KOPT-K1 (cell line): Measurements from ENCODE around the gene TRAF4.
A peak's percentile ranks its signal among the peaks of the same experiment; 100 is the strongest.

ENCODE experiments used
- H3K27ac ChIP-seq: fragments of 200-600 bp; sonication (generic); 2 replicates; pipeline ENCODE4 v1.5.1; 2016; ENCODE audit warnings: antibody characterized with exemption, mild to moderate bottlenecking, low read depth, low read length; ENCODE audit not compliant: poor library complexity, severe bottlenecking
- H3K36me3 ChIP-seq: fragments of 200-600 bp; sonication (generic); 2 replicates; pipeline ENCODE4 v1.5.1; 2017; ENCODE audit warnings: antibody characterized with exemption, mild to moderate bottlenecking, low read length, moderate library complexity; ENCODE audit not compliant: insufficient read depth
- H3K9me3 ChIP-seq: fragments of 200-600 bp; sonication (generic); 2 replicates; pipeline ENCODE4 v1.5.1; 2017; ENCODE audit warnings: antibody characterized with exemption, low read length, mild to moderate bottlenecking; ENCODE audit not compliant: insufficient read depth, poor library complexity, severe bottlenecking

TRAF4 gene, protein sequence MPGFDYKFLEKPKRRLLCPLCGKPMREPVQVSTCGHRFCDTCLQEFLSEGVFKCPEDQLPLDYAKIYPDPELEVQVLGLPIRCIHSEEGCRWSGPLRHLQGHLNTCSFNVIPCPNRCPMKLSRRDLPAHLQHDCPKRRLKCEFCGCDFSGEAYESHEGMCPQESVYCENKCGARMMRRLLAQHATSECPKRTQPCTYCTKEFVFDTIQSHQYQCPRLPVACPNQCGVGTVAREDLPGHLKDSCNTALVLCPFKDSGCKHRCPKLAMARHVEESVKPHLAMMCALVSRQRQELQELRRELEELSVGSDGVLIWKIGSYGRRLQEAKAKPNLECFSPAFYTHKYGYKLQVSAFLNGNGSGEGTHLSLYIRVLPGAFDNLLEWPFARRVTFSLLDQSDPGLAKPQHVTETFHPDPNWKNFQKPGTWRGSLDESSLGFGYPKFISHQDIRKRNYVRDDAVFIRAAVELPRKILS

DNA sequence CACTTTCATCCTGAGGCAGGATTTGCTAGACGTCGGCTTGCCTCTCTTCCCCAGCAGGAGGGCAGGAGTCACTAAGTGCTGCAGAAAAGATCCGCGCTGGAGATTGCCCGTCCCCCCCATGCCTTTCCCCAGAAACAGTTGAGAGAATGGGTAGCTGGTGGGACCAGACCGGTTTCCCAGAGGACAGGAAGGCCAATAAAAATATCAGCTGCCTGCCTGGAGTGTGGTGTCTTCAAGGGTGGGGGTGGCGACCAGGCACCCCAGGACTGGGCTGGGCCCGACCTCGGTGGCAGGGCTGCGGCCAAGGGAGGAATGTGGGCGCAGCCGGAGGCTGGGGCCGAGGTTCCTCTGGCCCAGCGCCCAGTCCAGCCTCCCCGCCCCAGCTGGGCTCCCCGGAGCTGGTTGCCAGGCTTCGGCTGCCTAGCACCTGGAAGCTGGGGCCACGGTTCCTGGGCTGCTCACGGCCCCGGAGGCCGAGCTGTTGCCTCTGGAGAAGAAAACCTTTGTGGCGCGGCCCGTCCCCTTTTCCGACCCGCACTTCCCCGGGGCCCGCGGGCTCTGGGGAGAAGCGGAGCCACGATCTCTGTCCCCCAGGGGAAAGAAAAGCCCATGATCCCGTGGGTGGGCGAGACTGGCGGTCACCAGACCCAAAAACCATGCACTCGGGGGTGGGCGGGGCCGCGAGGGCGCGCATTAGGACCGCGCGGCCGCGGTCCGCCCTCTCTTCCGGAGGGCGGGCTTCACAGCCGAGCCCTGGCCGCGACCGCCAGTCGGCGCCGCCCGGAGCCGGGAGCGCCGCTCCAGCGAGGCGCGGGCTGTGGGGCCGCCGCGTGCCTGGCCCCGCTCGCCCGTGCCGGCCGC is at the start of gene TRAF4:
TSS of gene TRAF4 (plus strand) at position 769 of the 861 bp plus-strand sequence. CDS start 102 bp downstream, outside the sequence.
- Histone ChIP-seq H3K27ac (peak within 1 kb of the TSS; percentile 72), H3K36me3 (peaks cover 21% of the 10 kb centered on the region), H3K9me3 (no peaks in the 10 kb centered on the region)

DNA sequence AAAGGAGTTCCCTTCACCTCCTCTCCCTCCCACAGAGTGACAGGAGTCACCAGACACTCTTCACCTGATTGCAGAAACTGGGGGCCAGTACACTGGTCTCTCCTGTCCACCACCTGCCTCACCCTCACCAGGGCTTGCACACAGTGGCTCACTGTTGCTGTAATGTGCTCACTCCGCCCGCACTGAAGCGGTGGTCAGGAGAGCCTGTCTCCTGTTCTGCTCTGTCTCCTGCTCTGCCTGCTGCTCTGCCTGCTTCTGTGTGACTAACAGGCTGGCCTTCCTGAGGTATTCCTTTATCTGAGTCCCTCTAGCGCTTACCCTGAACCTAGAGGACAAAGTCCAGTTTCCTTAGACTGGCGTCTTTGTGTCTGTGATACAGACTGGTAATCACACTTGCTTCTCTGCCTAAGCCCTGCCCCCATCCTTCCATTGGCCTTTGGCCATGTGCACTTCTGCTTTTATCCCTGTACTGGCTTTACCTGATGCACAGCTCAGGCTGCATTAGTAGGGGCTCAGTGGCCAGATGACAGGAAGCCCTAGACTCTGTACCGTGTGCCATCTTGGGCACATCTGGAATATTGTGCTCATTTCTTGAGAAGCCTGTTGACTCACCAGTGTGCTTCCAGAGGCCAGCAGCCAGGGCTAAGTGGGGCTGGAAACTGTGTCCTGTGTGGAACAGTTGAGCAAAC is 45.4 kb upstream of the TRAF4 start:
- H3K27ac ChIP-seq: no peak overlapping the region
- H3K9me3 ChIP-seq: no peaks in the 10 kb centered on the region
- H3K36me3 ChIP-seq: peaks cover 100% of the 10 kb centered on the region

DNA sequence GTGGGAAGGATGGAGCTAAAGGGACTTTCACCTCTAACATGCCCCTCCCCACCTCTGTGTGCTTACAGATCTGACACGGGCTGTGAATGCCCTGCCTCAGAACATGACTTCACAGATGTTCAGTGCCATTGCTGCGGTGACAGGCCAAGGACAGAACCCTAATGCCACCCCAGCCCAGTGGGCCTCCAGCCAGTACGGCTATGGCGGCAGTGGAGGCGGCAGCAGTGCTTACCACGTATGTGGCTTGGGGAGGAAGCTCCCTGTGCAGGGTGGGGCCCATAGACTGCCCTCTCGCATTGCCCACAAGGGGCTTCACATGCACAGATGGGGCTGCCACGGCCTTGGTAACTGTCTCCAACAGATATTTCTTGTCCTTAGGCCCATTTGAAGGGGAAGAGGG is 43.5 kb upstream of the TRAF4 start:
- Histone ChIP-seq H3K27ac (no peak overlapping the region), H3K36me3 (peaks cover 100% of the 10 kb centered on the region)

DNA sequence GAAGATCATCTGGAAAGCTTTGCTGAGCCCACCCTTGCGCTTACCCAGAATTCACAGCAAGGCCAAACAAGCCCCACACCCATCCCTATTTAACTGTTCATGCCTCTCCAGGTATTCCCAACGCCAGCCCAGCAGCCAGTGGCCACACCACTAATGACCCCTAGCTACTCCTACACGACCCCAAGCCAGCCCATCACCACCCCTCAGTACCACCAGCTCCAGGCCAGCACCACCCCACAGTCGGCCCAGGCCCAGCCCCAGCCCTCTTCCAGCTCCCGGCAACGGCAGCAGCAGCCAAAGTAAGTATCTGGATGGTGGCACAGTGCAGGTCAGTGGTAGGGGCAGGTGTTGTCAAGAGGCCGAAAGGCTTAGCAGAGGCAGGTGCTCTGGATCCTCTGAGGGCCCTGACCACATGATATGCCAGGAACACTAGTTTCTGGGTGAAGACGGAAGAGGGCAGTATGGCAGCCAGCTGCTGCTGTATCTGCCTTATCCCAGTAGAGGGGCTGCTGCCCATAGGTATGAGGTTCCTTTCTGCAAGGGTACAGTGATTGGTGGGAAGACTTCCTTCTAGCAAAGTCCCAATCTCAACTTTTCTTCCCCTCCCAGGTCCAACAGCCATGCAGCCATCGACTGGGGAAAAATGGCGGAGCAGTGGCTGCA is 42.9 kb upstream of the TRAF4 start:
- H3K9me3 ChIP-seq: no peaks in the 10 kb centered on the region
- H3K36me3 ChIP-seq: peaks cover 100% of the 10 kb centered on the region
- H3K27ac ChIP-seq: no peak overlapping the region

More for the DNA sequence above, 43.5 kb upstream of the TRAF4 start:
- H3K9me3 ChIP-seq: no peaks in the 10 kb centered on the region

DNA sequence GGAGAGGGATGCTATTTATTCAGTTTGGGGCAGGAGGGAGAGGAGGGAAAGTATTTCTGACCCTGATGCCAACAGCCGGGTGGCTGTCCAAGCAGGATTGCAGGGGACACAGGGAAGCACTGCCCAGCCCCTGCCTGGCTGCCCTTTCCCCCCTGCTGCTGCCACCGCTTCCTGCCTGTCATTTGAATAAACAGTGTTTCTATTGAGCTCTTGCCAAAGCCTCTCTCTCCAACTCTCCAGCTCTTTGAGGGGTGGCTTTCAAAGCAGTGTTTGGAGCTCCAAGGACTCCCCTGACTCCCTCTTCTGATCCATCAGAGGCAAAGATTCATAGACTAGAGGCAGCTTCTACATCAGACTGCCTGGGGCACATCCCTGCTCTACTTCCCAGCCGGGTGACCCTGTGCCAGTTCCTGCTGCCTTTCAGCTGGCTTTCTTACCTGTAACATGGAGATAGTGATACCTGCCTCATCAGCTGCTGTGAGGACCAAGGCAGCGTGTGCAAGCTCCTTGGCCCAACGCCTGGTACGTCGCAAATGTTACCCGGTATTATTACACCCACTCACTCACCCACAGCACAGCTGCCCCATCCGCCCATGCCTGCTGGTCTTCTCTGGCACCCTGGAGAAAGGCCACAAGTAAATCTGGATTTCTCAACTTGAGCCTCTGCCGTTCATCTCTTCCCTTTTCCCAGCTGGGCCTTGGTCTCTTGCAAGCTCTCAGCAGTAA is 41.6 kb upstream of the TRAF4 start:
- Histone ChIP-seq H3K36me3 (peaks cover 94% of the 10 kb centered on the region), H3K27ac (no peak overlapping the region), H3K9me3 (no peaks in the 10 kb centered on the region)

DNA sequence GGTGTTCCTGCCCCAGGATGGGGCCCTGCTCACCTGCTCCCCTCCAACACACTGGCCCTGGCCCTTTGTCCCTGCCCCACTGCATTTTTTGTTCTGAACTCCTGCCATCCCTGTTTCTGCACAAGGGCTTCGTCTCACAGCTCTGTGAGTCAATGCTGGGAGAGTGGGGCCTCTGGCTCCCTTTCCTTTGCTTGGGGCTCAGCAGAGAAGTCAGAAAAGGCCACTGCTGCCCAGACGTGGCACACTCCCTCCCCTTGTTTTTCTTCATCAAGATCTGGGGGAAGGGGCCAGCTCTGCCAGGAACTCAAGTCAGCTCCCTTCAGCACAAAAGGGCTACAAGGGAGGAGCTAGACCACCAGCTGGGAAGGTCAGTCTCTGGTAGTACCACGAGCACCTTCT is 41.1 kb upstream of the TRAF4 start:
- Histone ChIP-seq H3K27ac (no peak overlapping the region), H3K36me3 (peaks cover 89% of the 10 kb centered on the region), H3K9me3 (no peaks in the 10 kb centered on the region)

DNA sequence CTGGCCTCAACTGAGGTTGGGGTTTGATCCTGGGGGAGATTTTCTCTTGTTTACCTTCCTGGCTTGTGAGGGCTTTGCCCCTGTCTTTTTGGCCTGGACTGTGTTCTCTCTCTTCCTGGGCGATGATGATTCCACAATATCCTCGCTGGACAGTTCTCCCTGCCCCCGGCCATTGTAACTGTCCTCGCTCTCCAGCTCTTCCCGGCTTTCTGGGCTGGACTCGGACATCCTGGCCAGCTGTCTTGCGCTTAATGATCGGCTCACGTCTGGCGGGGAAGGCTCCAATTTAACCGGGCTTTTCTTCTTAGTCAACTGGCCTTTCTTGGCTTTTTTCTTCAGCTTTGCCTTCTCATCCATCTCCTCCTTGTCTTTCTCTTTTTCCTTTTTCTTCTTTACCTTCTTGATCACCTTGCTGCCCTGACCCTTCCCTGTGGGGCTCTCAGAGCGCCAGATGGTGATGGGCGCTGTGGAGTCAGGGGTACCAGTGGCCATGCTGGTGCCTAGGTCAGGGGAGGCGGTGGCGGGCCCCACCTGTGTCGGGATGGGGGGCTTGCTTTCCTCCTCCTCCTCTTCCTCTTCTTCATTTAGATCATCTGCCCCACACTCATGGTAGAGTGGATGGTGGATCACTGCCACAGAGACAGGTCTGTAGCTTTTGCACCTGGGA is 40.1 kb upstream of the TRAF4 start:
- Histone ChIP-seq H3K27ac (no peak overlapping the region), H3K36me3 (peaks cover 79% of the 10 kb centered on the region), H3K9me3 (no peaks in the 10 kb centered on the region)

DNA sequence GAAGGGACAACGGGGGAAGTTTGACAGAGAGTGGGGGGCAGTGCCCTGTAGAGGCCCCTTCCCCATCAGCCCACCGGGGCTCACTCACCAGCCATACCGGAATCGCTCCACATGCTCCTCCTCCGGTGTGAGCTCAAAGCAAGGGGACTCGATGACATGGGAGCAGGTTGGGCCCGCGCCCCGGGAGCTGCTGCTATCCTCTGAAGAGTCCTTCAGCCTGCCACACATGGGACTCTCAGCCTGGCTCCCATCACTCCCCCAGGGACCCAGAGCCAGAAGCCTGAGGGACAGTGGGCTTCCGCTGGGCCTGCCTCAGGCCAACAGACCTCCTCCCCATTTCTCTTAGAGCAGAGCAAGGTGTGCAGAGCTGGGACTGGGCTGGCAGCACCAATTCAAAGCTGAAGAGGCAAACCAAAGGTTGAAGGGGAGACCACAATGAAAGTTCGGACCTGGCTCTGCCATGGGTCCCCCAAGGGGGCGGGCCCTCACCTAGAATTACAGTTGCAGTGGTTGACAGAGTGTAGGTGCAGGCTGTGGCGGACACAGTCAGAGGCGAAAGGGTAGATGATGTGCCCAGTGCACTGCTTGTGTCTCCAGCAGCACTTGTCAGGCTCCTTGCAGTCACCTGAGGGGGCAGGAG is 39.5 kb upstream of the TRAF4 start:
- no peaks in the 10 kb centered on the region for H3K9me3 ChIP-seq
- peaks cover 73% of the 10 kb centered on the region for H3K36me3 ChIP-seq
- H3K27ac ChIP-seq: no peak overlapping the region

DNA sequence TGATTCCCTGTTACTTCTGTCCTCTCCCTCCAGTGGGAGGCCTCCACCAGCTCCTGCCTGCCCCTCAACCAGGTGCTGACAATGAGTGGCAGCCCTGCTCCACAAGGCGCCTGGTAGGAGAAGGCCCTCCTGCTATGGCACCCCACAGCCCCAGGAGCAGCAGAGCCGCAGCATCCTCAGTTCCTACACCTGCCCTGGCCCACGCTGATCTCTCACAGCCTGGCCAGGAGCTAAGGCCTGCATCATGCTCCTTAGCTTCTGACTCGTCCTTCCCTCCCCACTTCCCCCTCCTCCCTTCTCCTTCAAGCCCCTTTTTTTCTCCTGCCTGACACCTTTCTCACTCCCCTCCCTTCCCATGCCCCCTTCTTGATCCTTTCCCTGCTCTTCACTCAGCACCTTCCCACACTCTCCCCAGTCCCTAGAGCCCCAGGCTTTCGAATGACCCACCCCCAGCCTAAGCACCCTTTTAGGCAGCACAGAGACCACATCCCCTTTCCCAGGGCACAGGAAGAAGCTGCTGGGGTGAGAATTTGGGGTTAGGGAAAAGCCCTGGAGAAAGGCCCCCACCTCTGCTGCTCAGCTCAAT is 38.6 kb upstream of the TRAF4 start:
- no peak overlapping the region for H3K27ac ChIP-seq
- H3K9me3 ChIP-seq: no peaks in the 10 kb centered on the region
- H3K36me3 ChIP-seq: peaks cover 65% of the 10 kb centered on the region

DNA sequence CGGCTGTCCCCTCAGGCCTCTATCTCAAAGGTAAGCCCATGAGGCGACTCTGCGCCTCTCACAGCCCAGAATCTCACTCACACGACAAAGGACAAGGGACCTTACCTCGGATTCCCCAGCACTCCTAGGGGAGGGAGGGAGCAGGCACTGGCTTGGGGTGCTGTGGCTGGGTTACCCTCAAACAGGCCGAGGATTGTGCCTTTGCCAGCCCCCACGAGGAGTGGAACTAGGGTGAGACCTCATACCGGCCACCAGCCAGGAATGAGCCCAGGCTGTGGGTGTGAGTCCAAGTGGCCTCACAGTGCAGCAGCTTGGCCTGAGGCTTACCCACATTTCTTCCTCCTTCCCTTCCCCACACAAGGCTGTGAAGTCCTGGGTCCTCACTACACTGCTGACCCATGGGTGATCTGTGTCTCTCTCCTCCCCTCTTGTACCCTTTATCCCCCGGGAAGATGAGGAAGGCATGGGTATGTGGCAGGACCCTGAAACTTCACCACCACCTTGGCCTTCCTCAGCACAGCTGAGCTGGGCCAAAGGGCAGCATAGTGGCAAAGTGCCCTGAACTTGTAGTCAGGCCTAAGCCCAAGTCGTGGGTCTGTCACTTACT is 38.0 kb upstream of the TRAF4 start:
- H3K9me3 ChIP-seq: no peaks in the 10 kb centered on the region
- peaks cover 58% of the 10 kb centered on the region for H3K36me3 ChIP-seq
- H3K27ac ChIP-seq: no peak overlapping the region

DNA sequence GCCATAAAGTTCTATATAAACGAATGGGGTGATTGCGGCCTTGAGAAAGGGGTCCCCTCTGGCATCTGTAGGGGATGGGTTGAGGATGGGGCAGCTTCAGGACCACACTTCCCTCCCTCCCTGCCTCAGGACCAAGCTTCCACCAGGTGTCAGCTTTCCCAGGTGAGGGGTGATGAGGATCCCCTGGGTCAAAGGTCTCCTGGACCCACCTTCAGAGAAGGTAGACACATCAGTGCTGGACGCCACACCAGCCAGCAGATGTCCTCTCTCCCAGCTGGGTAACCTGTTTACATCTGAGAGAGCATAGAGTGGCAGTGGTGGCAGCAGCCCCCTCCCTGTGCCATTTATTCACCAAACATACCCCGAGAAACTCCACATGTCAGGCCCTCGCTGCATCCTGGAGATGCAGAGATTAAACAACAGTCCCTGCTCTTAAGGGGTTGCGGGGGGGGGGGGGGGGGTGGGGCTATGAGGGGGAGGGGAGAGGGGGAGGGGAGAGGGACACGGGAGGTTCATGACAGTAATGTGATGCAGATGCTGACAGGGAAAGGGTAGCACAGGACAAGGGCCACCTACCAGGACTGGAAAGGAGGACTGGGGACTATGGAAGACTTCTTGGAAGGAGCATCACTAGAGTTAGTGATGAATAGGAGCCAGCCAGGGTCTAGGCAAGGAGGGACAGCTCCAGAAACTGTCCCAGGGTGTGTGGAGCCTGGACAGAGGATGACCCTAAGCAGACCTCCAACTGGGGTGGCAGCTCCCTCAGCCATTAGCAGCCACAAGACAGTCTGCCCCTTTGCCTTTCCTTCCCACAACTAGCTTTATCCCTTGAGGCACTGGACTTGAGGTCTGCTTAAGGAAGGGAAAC is 37.1 kb upstream of the TRAF4 start:
- no peak overlapping the region for H3K27ac ChIP-seq
- peaks cover 49% of the 10 kb centered on the region for H3K36me3 ChIP-seq
- no peaks in the 10 kb centered on the region for H3K9me3 ChIP-seq

DNA sequence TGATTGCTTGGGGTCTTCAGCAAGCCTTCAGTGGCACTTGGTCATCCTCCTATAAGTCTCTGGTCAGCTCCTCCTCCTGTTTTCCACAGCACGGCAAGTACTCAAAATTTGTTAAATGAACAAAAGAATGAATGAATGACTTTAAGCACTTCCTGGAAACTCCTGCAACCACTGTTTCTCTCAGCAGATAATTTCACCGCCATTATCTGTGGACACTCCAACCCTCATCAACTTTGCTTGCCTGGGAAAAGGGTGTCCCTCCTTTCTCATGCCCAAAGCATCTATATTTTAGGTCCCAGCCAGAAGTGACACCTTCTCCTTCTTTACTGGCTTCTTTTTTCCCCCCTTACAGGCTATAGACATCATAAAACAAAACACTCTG is 36.5 kb upstream of the TRAF4 start:
- Histone ChIP-seq H3K9me3 (no peaks in the 10 kb centered on the region), H3K36me3 (peaks cover 43% of the 10 kb centered on the region), H3K27ac (no peak overlapping the region)
